Mesendoderm (in vitro differentiated cells): ENCODE measurements around the gene PIERCE2.
"Not testable (repeated sequence)": the region's sequence is repeated elsewhere in the genome, so short reads cannot be mapped to it uniquely, and the experiment has no call there.

Source experiments
- DNase-seq: peaks from one replicate; pipeline ENCODE4 v3.0.0; 2013
- H2AK5ac ChIP-seq: 2 replicates; pipeline ENCODE4 v1.6.1; 2013; ENCODE audit warnings: low read length, inconsistent platforms
- H2BK120ac ChIP-seq: 2 replicates; pipeline ENCODE4 v1.6.1; 2013; ENCODE audit warnings: low read depth, mild to moderate bottlenecking, low read length, moderate library complexity, mixed read lengths
- H2BK15ac ChIP-seq: replicated peaks from 2 replicates; pipeline ENCODE4 v1.6.1; 2013; ENCODE audit warnings: low read depth, mild to moderate bottlenecking, moderate library complexity
- H2BK5ac ChIP-seq: 2 replicates; pipeline ENCODE4 v1.6.1; 2013; ENCODE audit warnings: low read length, inconsistent platforms
- H3K18ac ChIP-seq: 2 replicates; pipeline ENCODE4 v1.6.1; 2013; ENCODE audit warnings: mild to moderate bottlenecking, low read length, mixed read lengths
- H3K23ac ChIP-seq: one replicate; pipeline ENCODE4 v1.6.1; 2013; ENCODE audit warnings: low read length
- H3K27ac ChIP-seq: 2 replicates; pipeline ENCODE4 v1.5.1; 2013; ENCODE audit warnings: low read depth, mild to moderate bottlenecking, inconsistent platforms, low read length, moderate library complexity
- H3K27me3 ChIP-seq: 2 replicates; pipeline ENCODE4 v1.6.1; 2013; ENCODE audit warnings: low read length, control low read depth, mild to moderate bottlenecking, inconsistent platforms; ENCODE audit not compliant: insufficient read depth, poor library complexity
- H3K36me3 ChIP-seq: 2 replicates; pipeline ENCODE4 v1.6.1; 2013; ENCODE audit warnings: low read length, inconsistent platforms; ENCODE audit not compliant: control insufficient read depth, insufficient read depth
- H3K4ac ChIP-seq: one replicate; pipeline ENCODE4 v1.6.1; 2013; ENCODE audit warnings: low read depth, mild to moderate bottlenecking, low read length, moderate library complexity
- H3K4me1 ChIP-seq: 2 replicates; pipeline ENCODE4 v1.6.1; 2013; ENCODE audit warnings: low read depth, low read length, inconsistent platforms; ENCODE audit not compliant: control insufficient read depth
- H3K4me2 ChIP-seq: 2 replicates; pipeline ENCODE4 v1.6.1; 2013; ENCODE audit warnings: low read length
- H3K4me3 ChIP-seq: 2 replicates; pipeline ENCODE4 v1.5.1; 2013; ENCODE audit warnings: mild to moderate bottlenecking, low read length
- H3K56ac ChIP-seq: one replicate; pipeline ENCODE4 v1.6.1; 2013; ENCODE audit warnings: low read length
- H3K79me1 ChIP-seq: 2 replicates; pipeline ENCODE4 v1.6.1; 2013; ENCODE audit warnings: low read length, inconsistent platforms
- H3K79me2 ChIP-seq: 2 replicates; pipeline ENCODE4 v1.6.1; 2013; ENCODE audit warnings: mild to moderate bottlenecking, low read length; ENCODE audit not compliant: control insufficient read depth, insufficient read depth
- H3K9ac ChIP-seq: 2 replicates; pipeline ENCODE4 v1.6.1; 2013; ENCODE audit warnings: low read length, inconsistent platforms
- H4K5ac ChIP-seq: one replicate; pipeline ENCODE4 v1.6.1; 2013; ENCODE audit warnings: low read length
- H4K8ac ChIP-seq: one replicate; pipeline ENCODE4 v1.6.1; 2013; ENCODE audit warnings: low read depth, mild to moderate bottlenecking, control low read depth, low read length, moderate library complexity
- WGBS: extraction: QIAGEN DNeasy Blood & Tissue Kit; methylation state at CpG from one replicate; pipeline ENCODE4 v1.1.7; 2013; ENCODE audit warnings: low lambda C conversion rate, missing lambda C conversion rate; ENCODE audit not compliant: insufficient coverage; ENCODE audit errors: extremely low coverage; 5-methylcytosine and 5-hydroxymethylcytosine counted together

The PIERCE2 gene

GRCh38 chr15:55434989-55435825 lies 26.9 kb downstream of the PIERCE2 start:
- no peak overlapping the region for H3K18ac ChIP-seq
- no peak overlapping the region for H3K4me3 ChIP-seq
- no peak overlapping the region for H2AK5ac ChIP-seq
- no peaks in the 10 kb centered on the region for H3K79me2 ChIP-seq
- H3K4me2 ChIP-seq: no peak overlapping the region
- DNase-seq: peak; percentile 78
- no peaks in the 10 kb centered on the region for H3K36me3 ChIP-seq
- H4K8ac ChIP-seq: no peak overlapping the region
- H2BK15ac ChIP-seq: no peak overlapping the region
- H2BK120ac ChIP-seq: no peak overlapping the region
- no peaks in the 10 kb centered on the region for H3K79me1 ChIP-seq
- no peak overlapping the region for H3K27ac ChIP-seq
- H4K5ac ChIP-seq: no peak overlapping the region
- H3K56ac ChIP-seq: no peak overlapping the region
- H2BK5ac ChIP-seq: no peak overlapping the region
- H3K4ac ChIP-seq: no peak overlapping the region
- no peaks in the 10 kb centered on the region for H3K4me1 ChIP-seq
- H3K23ac ChIP-seq: no peak overlapping the region
- no peak overlapping the region for H3K9ac ChIP-seq
- no peaks in the 10 kb centered on the region for H3K27me3 ChIP-seq
- WGBS: no CpG with 5 or more reads among the region's 6 CpGs

- not testable (repeated sequence) for H3K9ac ChIP-seq
Measured at GRCh38 chr15:55443141-55443540, 34.8 kb downstream of the PIERCE2 start.

GRCh38 chr15:55445936-55446335 lies 37.6 kb downstream of the PIERCE2 start:
- H3K9ac ChIP-seq, H3K4ac ChIP-seq, H3K36me3 ChIP-seq, H3K4me2 ChIP-seq, H4K5ac ChIP-seq, H3K23ac ChIP-seq, H3K79me1 ChIP-seq, H2BK5ac ChIP-seq, H3K4me3 ChIP-seq, H3K18ac ChIP-seq, H2AK5ac ChIP-seq, H3K56ac ChIP-seq, H3K27ac ChIP-seq, DNase-seq, H4K8ac ChIP-seq, H2BK15ac ChIP-seq, H3K4me1 ChIP-seq, H3K79me2 ChIP-seq, H2BK120ac ChIP-seq, H3K27me3 ChIP-seq: not testable (repeated sequence)
- WGBS: no CpG with 5 or more reads among the region's 27 CpGs

More at GRCh38 chr15:55443141-55443540, 34.8 kb downstream of the PIERCE2 start:
- H2BK5ac ChIP-seq, H3K4me1 ChIP-seq, H4K5ac ChIP-seq, H3K27ac ChIP-seq, H3K27me3 ChIP-seq, H2BK15ac ChIP-seq, H3K56ac ChIP-seq, H3K36me3 ChIP-seq, DNase-seq, H3K4me2 ChIP-seq, H3K23ac ChIP-seq, H3K79me1 ChIP-seq, H2BK120ac ChIP-seq, H4K8ac ChIP-seq, H3K4me3 ChIP-seq, H3K18ac ChIP-seq, H3K79me2 ChIP-seq, H2AK5ac ChIP-seq, H3K4ac ChIP-seq: not testable (repeated sequence)
- WGBS: no CpG with 5 or more reads among the region's 15 CpGs

GRCh38 chr15:55446379-55447029 lies 38.2 kb downstream of the PIERCE2 start:
- H2BK120ac ChIP-seq, DNase-seq, H3K9ac ChIP-seq, H3K79me1 ChIP-seq, H3K36me3 ChIP-seq, H3K4ac ChIP-seq, H2BK15ac ChIP-seq, H4K5ac ChIP-seq, H2BK5ac ChIP-seq, H3K23ac ChIP-seq, H3K27me3 ChIP-seq, H3K4me1 ChIP-seq, H4K8ac ChIP-seq, H3K79me2 ChIP-seq, H3K56ac ChIP-seq, H3K18ac ChIP-seq, H3K4me2 ChIP-seq, H2AK5ac ChIP-seq, H3K4me3 ChIP-seq, H3K27ac ChIP-seq: not testable (repeated sequence)
- WGBS: no CpG with 5 or more reads among the region's 41 CpGs

GRCh38 chr15:55447030-55447394 lies 38.7 kb downstream of the PIERCE2 start:
- H3K4ac ChIP-seq, H3K4me1 ChIP-seq, H3K27ac ChIP-seq, H3K79me2 ChIP-seq, H3K36me3 ChIP-seq, H2BK5ac ChIP-seq, H3K56ac ChIP-seq, H4K8ac ChIP-seq, H2AK5ac ChIP-seq, H4K5ac ChIP-seq, H3K79me1 ChIP-seq, H3K4me3 ChIP-seq, DNase-seq, H3K4me2 ChIP-seq, H3K23ac ChIP-seq, H3K18ac ChIP-seq, H3K9ac ChIP-seq, H2BK15ac ChIP-seq, H2BK120ac ChIP-seq, H3K27me3 ChIP-seq: not testable (repeated sequence)
- no CpG with 5 or more reads among the region's 19 CpGs for WGBS
